ENCODE data around the gene RHEX.

RHEX gene

DNA sequence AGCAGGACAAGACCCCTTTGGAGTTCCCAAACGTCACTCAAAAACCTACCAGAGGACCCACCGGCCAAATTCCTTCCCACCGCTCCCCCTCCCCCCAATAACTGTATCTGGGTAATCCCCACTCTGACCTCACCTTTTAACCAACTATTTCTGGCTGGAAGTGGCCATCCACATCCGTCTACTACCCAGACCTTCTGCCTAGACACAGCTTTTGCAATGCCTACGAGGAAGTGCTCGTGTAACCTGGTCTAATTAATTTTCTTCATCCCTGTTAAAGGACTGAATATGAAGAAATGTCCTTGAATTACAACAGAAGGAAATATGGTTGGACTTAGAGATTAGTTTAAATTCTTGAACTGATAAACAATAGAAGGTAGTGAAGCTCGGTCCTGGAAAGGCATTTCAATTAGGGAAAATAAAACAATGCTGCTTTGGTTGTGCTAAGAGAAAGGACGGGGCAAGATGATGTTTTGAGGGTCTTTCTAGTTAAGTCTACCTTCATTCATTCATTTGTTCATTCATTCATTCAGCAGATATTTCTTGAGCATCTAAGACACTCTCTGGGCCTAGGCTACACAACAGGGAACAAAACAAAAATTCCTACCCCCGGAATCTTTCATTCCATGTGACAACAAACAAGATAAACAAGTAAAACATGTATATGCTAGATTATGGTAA lies 45.4 kb downstream of the RHEX start:
- no peak for FAIRE-seq

DNA sequence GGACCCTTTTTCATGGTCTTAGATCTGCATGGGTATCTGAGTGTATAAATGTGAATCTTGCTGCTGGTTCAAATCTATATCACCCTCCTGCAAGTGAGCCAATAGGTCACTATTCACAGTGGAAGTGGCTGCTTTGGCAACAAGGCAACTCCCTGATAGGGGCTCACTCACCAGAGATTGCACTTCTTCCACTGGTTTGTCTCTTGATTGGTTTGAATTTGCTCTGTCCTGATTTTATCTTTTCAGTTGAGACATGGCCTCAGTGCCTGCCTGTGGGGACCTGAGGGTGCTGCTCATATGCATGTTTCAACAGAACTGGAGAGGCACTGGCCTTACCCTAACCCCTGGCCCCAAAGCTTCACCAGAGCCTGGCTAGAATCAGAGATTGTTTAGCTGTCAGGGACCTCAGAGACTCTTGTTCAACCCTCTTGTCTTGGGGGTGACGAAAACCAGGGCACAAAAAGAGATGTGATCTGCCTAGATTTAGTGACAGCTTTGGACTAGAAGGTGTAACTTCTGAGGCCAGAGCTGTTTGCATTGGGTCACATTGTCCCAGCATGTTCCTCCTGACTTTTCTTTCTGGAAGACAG lies 47.3 kb downstream of the RHEX start:
- FAIRE-seq, result no peak

DNA sequence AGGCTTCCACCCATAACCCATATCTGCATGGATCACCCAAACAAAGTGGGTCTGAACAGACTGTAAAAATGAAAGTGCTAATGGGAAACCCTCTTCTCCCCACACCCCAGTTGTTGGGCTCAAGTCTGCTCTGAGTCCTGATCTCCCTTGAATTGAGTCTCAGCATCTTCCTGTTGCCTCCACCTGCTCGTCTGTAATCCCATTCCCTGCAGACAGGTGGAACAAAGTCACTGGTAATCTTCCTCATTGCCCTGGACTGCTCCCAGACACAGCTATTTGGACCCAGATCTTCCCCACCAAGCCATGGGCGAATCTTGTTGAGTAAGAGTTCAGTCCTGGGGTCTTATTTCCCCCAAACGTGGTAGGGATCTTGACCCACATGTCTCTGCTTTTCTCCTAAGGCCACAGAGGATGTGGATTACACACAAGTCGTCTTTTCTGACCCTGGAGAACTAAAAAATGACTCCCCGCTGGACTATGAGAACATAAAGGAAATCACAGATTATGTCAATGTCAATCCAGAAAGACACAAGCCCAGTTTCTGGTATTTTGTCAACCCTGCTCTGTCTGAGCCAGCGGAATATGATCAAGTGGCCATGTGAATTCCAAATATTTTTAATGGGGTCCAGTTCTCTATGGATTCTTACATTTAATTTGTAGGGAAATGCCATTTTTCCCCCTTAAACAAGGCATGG lies 48.5 kb downstream of the RHEX start:
- no peak for FAIRE-seq

DNA sequence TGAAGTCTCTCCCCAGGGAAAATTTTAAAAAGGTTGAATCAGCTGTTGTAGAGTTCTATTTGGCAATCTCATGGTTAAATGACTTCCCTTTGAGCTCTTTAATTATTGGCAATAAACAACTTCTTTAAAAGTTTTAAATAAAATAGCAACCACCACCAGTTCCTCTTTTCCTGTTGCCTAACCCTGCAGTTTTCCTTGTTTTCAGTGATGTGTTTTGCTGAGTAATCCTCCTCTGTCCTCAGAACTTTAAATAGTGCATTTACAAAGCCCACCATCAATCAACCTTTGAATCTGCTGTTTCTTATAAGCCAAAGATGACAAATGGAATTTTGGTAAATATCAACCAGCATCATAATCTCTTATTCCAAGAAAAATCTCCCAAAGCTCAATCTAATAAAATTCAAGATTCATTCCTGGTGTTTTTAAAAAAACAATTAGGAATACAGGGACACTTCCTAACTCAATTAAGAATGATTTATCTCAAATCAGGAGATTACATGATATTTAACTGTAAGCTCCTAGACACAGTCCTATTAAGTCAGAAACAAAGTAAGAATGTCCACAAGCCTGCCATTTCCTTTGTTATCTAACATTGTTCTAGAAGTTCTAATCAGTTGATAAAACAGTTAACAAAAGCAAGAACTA lies 49.4 kb downstream of the RHEX start:
- FAIRE-seq, result no peak

DNA sequence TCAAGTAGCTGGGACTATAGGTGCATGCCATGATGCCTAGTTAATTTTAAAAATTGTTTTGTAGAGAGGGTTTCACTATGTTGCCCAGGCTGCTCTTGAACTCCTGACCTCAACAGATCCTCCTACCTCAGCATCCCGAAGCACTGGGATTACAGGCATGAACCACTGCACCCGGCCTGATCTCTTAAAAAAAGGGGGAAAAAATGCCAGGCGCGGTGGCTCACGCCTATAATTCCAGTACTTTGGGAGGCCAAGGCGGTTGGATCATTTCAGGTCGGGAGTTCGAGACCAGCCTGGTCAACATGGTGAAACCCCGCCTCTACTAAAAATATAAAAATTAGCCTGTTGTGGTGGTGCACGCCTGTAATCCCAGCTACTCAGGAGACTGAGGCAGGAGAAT lies 51.0 kb downstream of the RHEX start:
- FAIRE-seq, result no peak

DNA sequence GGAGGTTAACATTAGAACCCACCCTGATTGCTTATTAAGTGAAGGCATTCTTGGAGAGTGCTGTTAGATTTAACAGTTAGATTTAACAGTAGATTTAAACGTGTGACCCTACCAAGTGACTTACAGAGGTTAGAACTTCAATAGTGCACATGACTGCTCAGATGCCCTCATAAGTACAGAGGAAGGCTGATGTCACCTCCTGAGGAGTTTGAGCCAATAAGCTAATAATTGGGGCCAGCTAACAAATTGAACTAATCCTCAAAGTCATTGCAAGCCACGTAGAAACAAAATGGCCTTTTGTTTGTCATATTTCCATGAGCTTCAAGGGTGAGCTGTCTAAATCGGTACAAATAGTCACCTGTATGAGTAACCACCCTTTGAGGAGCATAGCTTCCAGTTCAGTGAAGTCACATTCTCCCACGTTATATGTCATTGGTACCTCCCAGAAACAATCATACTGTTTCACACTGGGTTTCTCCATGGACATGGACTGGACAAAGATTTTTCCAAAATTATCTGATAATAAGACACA lies 52.6 kb downstream of the RHEX start:
- no peak for FAIRE-seq

DNA sequence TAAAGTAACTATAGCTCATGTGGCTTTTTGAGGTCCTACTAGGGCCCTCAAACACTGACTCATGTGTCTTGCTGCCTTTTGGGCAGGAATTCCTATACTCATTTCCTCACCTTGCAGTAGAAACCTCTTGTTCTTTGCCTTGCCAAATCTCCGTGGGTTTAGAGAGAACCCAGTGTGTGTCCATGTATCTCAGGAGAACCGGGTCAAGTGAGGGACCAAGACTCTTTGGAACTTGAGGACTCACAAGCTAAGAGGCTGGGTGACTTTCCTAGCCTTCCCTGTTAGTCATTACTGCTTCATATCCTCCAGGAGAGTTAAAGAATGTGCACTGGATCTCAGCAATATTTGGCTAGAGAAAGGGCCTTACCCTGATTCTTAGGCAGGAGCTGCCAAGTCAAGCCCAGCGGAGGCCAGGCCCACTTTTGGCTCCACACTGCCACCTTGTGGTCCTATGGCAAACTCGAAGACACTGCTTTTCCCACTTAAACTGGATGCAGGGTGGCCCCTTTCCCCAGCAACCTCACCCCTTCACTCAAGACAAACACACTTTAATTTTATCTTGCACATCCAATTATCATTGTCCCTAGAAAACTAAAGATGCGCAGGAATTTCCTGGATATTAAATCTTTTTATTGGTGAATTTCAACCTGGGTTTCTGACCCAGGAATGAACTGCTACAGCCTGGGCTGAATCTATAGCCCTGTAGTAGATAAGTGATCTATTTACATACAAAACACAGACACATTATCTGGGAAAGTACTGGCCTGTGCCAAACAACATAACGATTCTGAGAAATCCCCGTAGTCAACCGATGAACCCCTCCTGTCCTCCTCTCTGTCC lies 53.6 kb downstream of the RHEX start:
- FAIRE-seq, result no peak

DNA sequence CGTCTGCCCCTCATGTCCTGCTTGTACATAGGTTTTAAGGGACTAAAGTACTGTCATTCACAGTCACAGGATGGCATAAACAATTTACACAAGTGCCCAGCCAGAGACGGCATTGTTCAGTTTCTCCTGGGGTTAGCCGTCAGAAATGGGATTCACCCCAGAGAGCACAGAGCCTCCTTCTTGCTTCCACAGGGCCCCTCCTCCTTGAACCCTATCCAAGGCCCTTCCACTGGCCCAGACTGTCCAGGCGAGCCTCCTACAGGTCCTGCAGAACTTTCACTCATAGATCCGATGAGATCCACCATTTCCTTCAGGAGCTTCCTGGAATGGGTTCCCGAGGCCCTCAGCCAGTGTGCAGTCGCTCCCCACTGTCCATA lies 54.2 kb downstream of the RHEX start:
- no peak for FAIRE-seq

DNA sequence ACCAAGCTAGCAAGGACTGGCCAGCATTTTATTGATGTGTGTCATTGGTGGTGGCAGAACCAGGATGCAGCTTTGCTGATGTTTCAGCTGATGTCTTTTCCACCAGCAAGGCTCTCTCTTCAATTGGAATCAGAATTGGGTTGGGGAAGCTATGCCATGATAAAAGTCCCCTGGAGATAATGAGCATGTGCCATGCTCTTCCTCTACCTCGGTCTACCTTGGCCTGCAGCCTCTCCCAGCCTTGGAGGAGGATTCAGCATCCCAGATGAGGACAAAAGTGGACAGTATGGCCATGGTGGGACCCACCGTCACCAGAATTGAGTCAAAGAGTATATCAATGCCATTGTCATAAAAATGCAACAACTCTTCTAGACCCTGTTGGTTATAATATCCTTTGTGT lies 55.7 kb downstream of the RHEX start:
- FAIRE-seq, result no peak

DNA sequence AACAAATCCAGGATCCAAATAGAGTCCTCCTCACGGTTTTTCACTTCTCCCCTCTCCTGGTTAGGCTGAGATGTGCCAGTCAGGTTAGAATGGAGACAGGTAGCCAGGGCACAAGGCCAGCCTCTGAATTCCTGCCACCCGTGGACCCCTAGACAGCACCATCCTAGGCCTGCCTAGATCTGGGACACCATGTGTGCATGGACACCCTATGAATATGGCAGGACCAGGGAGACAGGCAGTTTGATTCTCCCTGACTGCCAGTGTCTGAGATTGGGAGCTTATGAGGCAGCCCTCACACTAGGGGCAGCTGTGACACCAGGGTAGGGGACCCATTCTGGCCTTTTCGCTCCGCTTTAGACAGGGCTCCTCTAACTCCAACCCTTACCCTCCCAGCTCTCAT lies 56.7 kb downstream of the RHEX start:
- no peak for FAIRE-seq

DNA sequence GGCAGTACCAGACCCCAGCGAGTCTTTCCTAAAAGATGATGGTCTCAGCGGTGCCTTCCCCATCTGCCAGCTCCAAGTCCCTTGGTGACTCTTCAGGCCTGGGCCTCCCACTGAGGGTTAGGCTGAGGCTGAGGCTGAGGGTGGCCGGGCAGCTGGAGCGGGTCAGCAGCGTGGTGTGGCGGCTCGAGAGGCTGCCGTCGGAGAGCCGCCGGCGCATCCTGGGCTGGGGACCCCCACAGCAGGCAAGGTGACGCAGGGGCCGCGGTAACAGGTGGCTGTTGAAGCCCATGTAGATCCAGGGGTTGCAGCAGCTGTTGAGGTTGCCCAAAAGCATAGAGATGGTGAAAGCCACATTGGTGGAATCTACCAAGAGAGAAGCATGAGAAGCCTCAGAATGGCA lies 57.2 kb downstream of the RHEX start:
- FAIRE-seq, result no peak

DNA sequence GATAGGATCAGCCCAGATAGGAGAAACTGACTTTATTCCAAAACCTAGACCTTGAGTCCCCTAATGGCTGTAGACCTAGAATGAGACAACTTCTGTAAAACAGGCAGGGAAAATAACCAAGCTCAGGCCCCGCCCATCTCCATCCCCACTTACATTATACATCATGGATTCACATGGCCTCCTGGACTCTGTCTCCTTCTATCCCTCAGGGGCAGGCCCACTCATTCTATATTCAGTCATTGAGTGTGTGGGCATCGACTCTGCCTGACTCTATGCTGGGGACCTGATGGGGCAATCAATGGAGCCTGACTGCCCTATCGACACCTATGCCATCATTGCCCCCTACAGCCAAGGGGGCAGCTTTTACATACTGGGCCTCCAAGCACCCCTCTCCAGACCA lies 57.8 kb downstream of the RHEX start:
- no peak for FAIRE-seq

DNA sequence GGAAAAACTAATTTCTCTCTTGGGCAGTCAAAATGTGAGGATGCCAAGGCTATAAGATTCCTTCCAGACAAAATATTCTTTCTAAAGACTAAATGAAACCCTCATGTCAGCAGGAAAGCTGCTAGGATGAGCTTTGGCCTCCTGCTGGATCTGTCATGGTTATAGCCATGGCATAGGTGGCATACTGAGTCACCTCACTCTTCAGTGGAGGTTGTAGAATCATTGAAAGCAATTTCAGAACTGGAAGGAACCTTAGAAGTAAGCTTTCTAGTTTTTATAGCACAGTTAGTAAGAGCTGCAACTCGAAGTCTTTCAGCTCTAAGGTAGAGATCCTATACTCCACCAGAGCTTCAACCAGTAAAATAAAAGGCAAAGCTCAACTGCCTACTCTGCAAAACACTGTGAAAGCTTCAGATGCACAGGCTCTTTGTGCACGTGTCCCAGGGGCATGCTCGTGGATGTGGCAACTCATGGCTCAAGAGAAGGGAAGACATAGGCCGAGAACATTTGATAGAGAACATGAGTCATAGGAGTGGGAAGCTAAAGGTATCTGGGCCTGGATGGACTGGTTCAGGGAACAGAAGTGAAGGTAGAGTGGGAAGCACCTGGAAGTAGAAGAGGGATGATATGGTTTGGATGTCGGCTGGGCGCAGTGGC lies 58.4 kb downstream of the RHEX start:
- no peak for FAIRE-seq

DNA sequence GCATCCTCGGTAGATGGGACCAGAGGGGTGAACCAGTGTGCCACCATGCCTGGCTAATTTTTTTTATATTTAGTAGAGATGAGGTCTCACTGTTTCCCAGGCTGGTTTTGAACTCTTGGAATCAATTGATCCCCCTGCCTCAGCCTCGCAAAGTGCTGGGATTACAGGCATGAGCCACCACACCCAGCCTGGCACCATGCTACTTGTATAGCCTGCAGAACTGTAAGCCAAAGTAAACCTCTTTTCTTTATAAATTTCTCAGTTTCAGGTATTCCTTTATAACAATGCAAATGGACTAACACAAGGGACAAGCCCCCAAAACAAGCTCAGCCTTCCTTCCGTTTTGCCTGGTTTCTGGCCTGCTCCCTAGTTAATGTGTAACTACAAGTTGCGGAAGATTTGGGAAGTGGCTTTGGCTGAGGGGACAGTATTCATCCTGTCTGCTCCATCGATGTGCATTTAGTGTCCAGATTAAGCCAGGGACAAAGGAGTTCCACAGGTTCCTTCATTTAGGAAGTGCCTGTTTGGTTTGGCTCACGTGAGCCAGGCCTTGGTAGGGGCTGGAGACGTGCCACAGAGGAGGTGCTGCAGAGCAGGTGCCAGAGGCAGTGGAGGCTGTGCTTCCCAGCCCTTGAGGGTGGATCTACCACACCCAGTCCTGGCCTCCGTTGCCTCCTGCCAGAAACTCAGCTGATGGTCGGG lies 59.8 kb downstream of the RHEX start:
- FAIRE-seq, result no peak

DNA sequence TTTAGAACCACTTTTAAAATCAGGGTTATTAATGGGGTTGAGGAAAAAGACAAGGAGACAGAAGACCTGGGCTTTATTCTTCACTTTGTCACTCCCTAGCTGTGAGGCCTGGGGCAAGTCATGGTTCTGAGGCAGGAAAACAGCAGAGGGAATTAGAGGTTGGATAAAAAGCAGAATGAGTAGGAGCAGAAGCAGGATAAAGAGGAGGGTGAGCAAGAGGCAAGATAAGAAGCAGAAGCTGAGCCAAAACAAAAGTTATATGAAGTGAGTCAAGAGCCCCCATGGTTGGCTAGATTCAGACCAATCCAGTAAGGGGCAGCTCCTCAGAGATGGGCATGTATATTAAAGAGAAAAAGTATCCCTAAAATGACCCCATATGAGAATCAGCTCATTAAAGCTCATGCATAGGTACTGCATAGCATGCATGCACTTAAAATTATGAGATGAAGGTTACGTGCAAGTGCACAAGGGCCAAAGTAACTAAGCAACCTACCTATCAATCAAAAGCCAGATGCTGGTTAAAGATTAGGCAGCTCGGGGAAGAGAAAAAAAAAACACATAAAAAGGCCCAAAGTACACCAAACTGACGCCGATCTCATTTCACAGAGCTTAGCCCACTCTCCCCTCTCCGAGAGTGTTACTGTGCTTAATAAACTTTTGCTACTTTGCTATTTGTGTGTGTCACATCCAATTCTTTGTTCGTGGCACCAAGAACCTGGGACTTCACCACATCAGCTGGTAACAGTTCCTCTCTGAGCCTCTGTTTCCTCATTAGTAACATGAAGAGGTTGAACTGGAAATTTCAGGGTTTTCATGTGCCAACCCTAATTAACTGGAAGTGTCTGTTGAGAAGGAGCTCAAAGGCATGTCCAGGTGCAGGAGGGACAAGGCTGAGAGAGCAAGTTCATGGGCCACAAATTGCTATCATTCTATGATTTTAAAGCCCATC lies 62.0 kb downstream of the RHEX start:
- FAIRE-seq, result no peak

DNA sequence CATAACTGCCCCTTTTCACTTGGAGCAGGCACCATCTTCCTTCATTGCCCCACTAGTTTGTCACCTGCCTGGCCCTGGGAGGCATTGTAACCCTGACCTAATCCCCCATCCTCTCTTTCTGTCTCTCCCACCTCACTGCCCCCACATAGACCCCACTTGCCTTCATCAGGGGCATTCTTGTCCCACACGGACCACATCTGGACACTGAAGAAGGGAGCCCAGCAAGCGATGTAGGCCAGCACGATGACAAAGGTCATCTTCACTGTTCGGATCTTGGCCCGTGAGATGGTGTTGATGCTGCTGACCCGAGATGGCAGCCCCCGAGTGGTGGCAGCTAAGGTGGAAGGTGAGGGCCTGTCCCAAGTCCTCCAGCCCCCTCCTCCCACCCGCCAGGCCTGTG lies 62.8 kb downstream of the RHEX start:
- no peak for FAIRE-seq

DNA sequence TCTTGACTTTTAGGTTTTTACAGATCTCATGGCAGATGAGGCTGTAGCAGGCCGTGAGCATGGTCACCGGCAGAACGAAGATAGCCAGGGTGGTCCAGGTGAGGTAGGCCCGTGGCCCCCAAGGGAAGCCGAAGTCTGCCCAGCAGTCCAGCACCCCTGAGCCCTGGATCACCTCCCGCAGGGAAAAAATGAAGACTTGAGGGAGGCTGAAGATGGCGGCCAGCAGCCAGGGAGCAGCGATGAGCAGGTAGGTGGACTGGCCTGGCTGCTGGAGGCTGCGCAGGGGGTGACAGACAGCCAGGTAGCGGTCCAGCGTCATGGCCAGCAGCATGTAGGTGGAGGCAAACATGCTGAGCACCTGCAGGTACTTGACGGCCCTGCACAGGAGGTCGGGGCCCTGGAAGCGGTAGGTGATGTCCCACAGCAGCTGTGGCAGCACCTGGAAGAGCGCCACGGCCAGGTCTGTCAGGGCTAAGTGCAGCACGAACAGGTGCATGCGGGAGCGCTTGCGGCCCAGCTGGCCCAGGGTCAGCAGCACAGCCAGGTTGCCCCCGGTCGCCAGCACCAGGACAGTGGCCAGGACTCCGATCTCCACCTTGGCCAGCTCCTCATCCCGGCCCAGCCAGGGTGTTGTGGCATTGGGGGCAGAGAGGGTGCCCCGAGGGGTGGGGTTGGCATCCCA lies 63.4 kb downstream of the RHEX start:
- no peak for FAIRE-seq

DNA sequence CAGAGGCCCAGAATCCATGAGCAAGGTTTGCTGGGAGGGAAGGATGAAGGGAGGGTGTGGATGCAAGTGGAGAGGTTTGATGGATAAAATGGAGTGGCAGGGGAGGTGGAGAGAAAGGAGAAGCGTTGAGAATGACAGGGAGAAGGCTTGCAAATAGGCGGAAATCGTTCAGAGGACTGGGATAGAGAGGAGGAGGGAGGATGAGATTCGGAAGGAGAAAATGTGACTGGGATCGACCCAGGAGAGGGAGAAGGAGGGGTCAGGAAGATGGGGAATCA lies 63.8 kb downstream of the RHEX start:
- FAIRE-seq, result no peak

DNA sequence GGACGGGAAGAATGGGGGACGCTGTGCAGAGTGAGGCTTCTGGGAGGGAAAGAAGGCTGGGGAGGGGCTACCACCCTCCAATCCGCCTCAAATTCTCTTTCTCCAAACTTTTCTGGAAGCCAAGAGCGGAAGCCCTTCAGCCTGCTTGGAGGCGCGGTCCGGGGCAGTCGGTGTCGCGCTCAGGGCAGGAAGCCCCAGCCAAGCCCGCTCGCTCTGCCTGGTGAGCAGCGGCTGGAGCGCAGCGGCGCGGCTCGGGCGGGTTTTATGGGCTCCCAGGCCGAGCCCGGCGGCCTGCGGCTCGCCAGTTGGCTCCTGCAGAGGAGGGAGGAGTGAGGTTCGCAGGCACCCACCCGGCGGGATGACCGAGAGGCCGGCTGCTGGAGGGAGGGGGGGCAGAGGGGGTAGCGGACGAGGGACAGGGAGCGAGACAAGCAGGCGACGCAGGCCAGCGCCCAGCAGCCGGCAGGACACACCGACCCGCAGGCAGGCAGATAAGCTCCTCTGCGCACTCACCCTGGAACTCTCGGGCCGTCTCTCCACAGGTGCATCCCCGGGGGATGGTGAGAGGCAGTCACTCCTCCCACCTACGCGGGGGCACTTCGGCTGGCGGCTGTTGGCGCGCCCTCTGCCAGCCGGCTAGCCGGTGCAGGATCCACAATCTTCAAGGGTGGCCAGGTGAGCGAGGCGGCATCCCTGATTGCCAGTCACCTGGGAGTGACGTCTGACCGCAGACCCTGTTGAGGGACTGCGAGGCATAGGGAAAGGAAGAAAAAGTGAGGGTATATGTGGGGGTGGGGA lies 64.4 kb downstream of the RHEX start, which contains the start of gene AVPR1B:
Gene AVPR1B (minus strand): TSS at position 238 of the 798 bp plus-strand sequence. CDS start 498 bp downstream, outside the sequence.
- no peak for FAIRE-seq

All from colon (tissue), 2 donors.